Loucy (cell line): ENCODE data around the gene PRUNE2.

Experiments
- H2AFZ ChIP-seq: fragments of 200-600 bp; sonication (generic); 2 replicates; pipeline ENCODE4 v1.6.0; 2016; ENCODE audit warnings: antibody characterized with exemption, mild to moderate bottlenecking, low read length, moderate library complexity
- H3F3A ChIP-seq: fragments of 200-600 bp; 2 replicates; pipeline ENCODE4 v1.6.0; 2016; ENCODE audit warnings: antibody characterized with exemption, low read depth, mild to moderate bottlenecking
- H3K27me3 ChIP-seq: fragments of 200-600 bp; sonication (generic); 2 replicates; pipeline ENCODE4 v1.6.1; 2014; ENCODE audit warnings: low read length, mild to moderate bottlenecking; ENCODE audit not compliant: insufficient read depth, poor library complexity, severe bottlenecking
- H3K36me3 ChIP-seq: fragments of 200-600 bp; sonication (generic); 2 replicates; pipeline ENCODE4 v1.6.1; 2016; ENCODE audit warnings: low read length; ENCODE audit not compliant: insufficient read depth
- H3K4me1 ChIP-seq: fragments of 200-600 bp; sonication (generic); 2 replicates; pipeline ENCODE4 v1.5.1; 2014; ENCODE audit warnings: low read length, mild to moderate bottlenecking; ENCODE audit not compliant: insufficient read depth, poor library complexity, severe bottlenecking
- H3K4me2 ChIP-seq: fragments of 200-600 bp; sonication (generic); 2 replicates; pipeline ENCODE4 v1.6.0; 2014; ENCODE audit warnings: antibody characterized with exemption, low read length, low read depth, mild to moderate bottlenecking; ENCODE audit not compliant: poor library complexity, severe bottlenecking
- H3K4me3 ChIP-seq: fragments of 200-600 bp; sonication (generic); 2 replicates; pipeline ENCODE4 v1.5.1; 2014; ENCODE audit warnings: low read length, mild to moderate bottlenecking, mixed read lengths; ENCODE audit not compliant: poor library complexity, severe bottlenecking
- H3K79me2 ChIP-seq: fragments of 200-600 bp; sonication (generic); 2 replicates; pipeline ENCODE4 v1.6.1; 2014; ENCODE audit warnings: low read length; ENCODE audit not compliant: insufficient read depth
- H3K9ac ChIP-seq: fragments of 200-600 bp; sonication (generic); 2 replicates; pipeline ENCODE4 v1.6.0; 2014; ENCODE audit warnings: mild to moderate bottlenecking, low read depth, low read length, moderate library complexity; ENCODE audit not compliant: poor library complexity, severe bottlenecking
- H3K9me2 ChIP-seq: fragments of 200-600 bp; sonication (generic); replicated peaks from 2 replicates; pipeline ENCODE4 v1.6.1; 2016; ENCODE audit warnings: low read depth, low read length, mixed read lengths
- H3K9me3 ChIP-seq: fragments of 200-600 bp; sonication (generic); 2 replicates; pipeline ENCODE4 v1.6.1; 2014; ENCODE audit warnings: mild to moderate bottlenecking, antibody characterized with exemption, low read length, low read depth; ENCODE audit not compliant: insufficient read depth
- H4K20me1 ChIP-seq: fragments of 200-600 bp; sonication (generic); 2 replicates; pipeline ENCODE4 v1.6.0; 2014; ENCODE audit warnings: antibody characterized with exemption, low read length, mild to moderate bottlenecking; ENCODE audit not compliant: insufficient read depth, poor library complexity, severe bottlenecking
- CTCF ChIP-seq: fragments of 200-600 bp; sonication (generic); conservative IDR thresholded peaks from 2 replicates; pipeline ENCODE4 v1.5.1; 2014; ENCODE audit warnings: mild to moderate bottlenecking, antibody characterized with exemption, low read length
- EZH2phosphoT487 ChIP-seq: fragments of 200-600 bp; IDR thresholded peaks from 2 replicates; pipeline ENCODE4 v1.6.1; 2018; ENCODE audit warnings: antibody characterized with exemption, mild to moderate bottlenecking, moderate library complexity, borderline replicate concordance

The PRUNE2 gene

GRCh38 chr9:76602199-76602598 is 303.7 kb downstream of the PRUNE2 start:
- TF ChIP-seq CTCF, result no peak
- no peak for TF ChIP-seq EZH2phosphoT487
- H3K4me2 ChIP-seq, result no peak overlapping the region

GRCh38 chr9:76600007-76600615 is 305.8 kb downstream of the PRUNE2 start:
- Histone ChIP-seq H3K9ac (no peak overlapping the region), H2AFZ (no peak overlapping the region), H3K9me2 (no peaks in the 10 kb centered on the region), H4K20me1 (no peaks in the 10 kb centered on the region), H3K27me3 (no peaks in the 10 kb centered on the region), H3F3A (no peaks in the 10 kb centered on the region), H3K9me3 (no peaks in the 10 kb centered on the region), H3K79me2 (no peaks in the 10 kb centered on the region), H3K4me2 (no peak overlapping the region), H3K36me3 (no peaks in the 10 kb centered on the region), H3K4me1 (peaks cover 52% of the 10 kb centered on the region), H3K4me3 (no peak overlapping the region)
- no peak for TF ChIP-seq CTCF
- TF ChIP-seq EZH2phosphoT487, result no peak

More at GRCh38 chr9:76602199-76602598, 303.7 kb downstream of the PRUNE2 start:
- Histone ChIP-seq H3K27me3 (no peaks in the 10 kb centered on the region), H3K9me3 (no peaks in the 10 kb centered on the region), H4K20me1 (no peaks in the 10 kb centered on the region), H3K4me3 (no peak overlapping the region), H3K79me2 (no peaks in the 10 kb centered on the region), H3K36me3 (no peaks in the 10 kb centered on the region), H2AFZ (no peak overlapping the region), H3K4me1 (peaks cover 37% of the 10 kb centered on the region), H3F3A (no peaks in the 10 kb centered on the region), H3K9me2 (no peaks in the 10 kb centered on the region), H3K9ac (no peak overlapping the region)

- Histone ChIP-seq H3K9me2 (no peaks in the 10 kb centered on the region), H3K4me1 (peaks cover 58% of the 10 kb centered on the region), H3K9ac (no peak overlapping the region)
Observed at GRCh38 chr9:76598981-76599380, 306.9 kb downstream of the PRUNE2 start.

More at GRCh38 chr9:76598981-76599380, 306.9 kb downstream of the PRUNE2 start:
- no peak overlapping the region for H3K4me2 ChIP-seq
- H3K9me3 ChIP-seq, result no peaks in the 10 kb centered on the region
- TF ChIP-seq CTCF, result no peak
- no peaks in the 10 kb centered on the region for H3K36me3 ChIP-seq
- peaks cover 5% of the 10 kb centered on the region; the same call in 1 of the 2 replicates for H3F3A ChIP-seq
- no peak overlapping the region for H2AFZ ChIP-seq
- no peak overlapping the region for H3K4me3 ChIP-seq
- H3K27me3 ChIP-seq, result no peaks in the 10 kb centered on the region
- no peaks in the 10 kb centered on the region for H4K20me1 ChIP-seq
- no peaks in the 10 kb centered on the region for H3K79me2 ChIP-seq
